IMR-90 (cell line): ENCODE measurements around the gene CYP39A1. TPM values are rescaled to one million over a fixed set of nuclear protein-coding genes. Genes with fewer than 3 reads are reported as not detected.

ENCODE experiments used
- ATAC-seq: fragments of 200-7000 bp; cut with Tn5 transposase; 2 replicates; pipeline ENCODE4 v1.9.1; 2020; ENCODE audit warnings: low read depth, mild to moderate bottlenecking, moderate library complexity
- BruUV-seq: library from RNA; stranded (reverse); fragments of 400-500 nt; replicated peaks from 2 replicates; lab custom pipeline; 2021; lab: Mats Ljungman, UMichigan
- CTCF ChIA-PET: fragments of 300-600 bp; formaldehyde crosslinking; extraction: SDS; loops from one replicate; lab custom pipeline; 2021; ENCODE audit warnings: antibody characterized with exemption; lab: Yijun Ruan, JAX
- POLR2A ChIA-PET: fragments of 300-600 bp; sonication (Branson Sonifier 250); formaldehyde crosslinking; loops from one replicate; lab custom pipeline; 2022; ENCODE audit warnings: antibody characterized with exemption; ENCODE audit not compliant: unreplicated experiment; lab: Charles Lee
- DNase-seq: peaks from one replicate; pipeline ENCODE4 v3.0.0; 2013
- H2AFZ ChIP-seq: replicated peaks from 2 replicates; pipeline ENCODE3; 2013; ENCODE audit warnings: low read length, mild to moderate bottlenecking; ENCODE audit not compliant: poor library complexity
- H2AK5ac ChIP-seq: 2 replicates; pipeline ENCODE4 v1.6.1; 2013; ENCODE audit warnings: low read depth, low read length, inconsistent platforms
- H2AK9ac ChIP-seq: replicated peaks from 2 replicates; pipeline ENCODE3; 2013; ENCODE audit warnings: mild to moderate bottlenecking, low read depth, low read length, moderate library complexity; ENCODE audit not compliant: poor library complexity
- H2BK120ac ChIP-seq: 2 replicates; pipeline ENCODE4 v1.6.1; 2013; ENCODE audit warnings: low read depth, low read length, inconsistent platforms
- H2BK15ac ChIP-seq: 3 replicates; pipeline ENCODE4 v1.6.1; 2013; ENCODE audit warnings: low read depth, low read length, inconsistent platforms
- H2BK20ac ChIP-seq: 2 replicates; pipeline ENCODE4 v1.6.1; 2013; ENCODE audit warnings: low read depth, mild to moderate bottlenecking, inconsistent platforms, low read length, moderate library complexity
- H2BK5ac ChIP-seq: 2 replicates; pipeline ENCODE4 v1.6.1; 2013; ENCODE audit warnings: mild to moderate bottlenecking, low read depth, low read length, inconsistent platforms; ENCODE audit not compliant: poor library complexity, severe bottlenecking
- H3K14ac ChIP-seq: replicated peaks from 2 replicates; pipeline ENCODE4 v1.6.1; 2013; ENCODE audit warnings: low read depth, low read length, inconsistent platforms
- H3K18ac ChIP-seq: 2 replicates; pipeline ENCODE4 v1.6.1; 2013; ENCODE audit warnings: low read depth, low read length, control low read depth
- H3K23ac ChIP-seq: 2 replicates; pipeline ENCODE4 v1.6.1; 2013; ENCODE audit warnings: low read depth, low read length, inconsistent platforms
- H3K27ac ChIP-seq: 2 replicates; pipeline ENCODE4 v1.5.1; 2013; ENCODE audit warnings: mild to moderate bottlenecking, control low read depth, low read length; ENCODE audit not compliant: insufficient read depth
- H3K27me3 ChIP-seq: 2 replicates; pipeline ENCODE4 v1.6.1; 2013; ENCODE audit warnings: low read length; ENCODE audit not compliant: control insufficient read depth, insufficient read depth
- H3K36me3 ChIP-seq: 2 replicates; pipeline ENCODE4 v1.6.1; 2013; ENCODE audit warnings: low read length, mixed read lengths; ENCODE audit not compliant: control insufficient read depth, insufficient read depth
- H3K4ac ChIP-seq: 2 replicates; pipeline ENCODE4 v1.6.1; 2013; ENCODE audit warnings: low read depth, low read length, inconsistent platforms
- H3K4me1 ChIP-seq: 2 replicates; pipeline ENCODE4 v1.6.1; 2013; ENCODE audit warnings: low read length, mixed read lengths; ENCODE audit not compliant: control insufficient read depth, insufficient read depth
- H3K4me2 ChIP-seq: 2 replicates; pipeline ENCODE4 v1.6.1; 2013; ENCODE audit warnings: low read depth, mild to moderate bottlenecking, control low read depth, low read length, moderate library complexity
- H3K4me3 ChIP-seq: 2 replicates; pipeline ENCODE4 v1.5.1; 2013; ENCODE audit warnings: low read depth, mild to moderate bottlenecking, control low read depth, low read length, moderate library complexity; ENCODE audit not compliant: insufficient read depth
- H3K56ac ChIP-seq: 2 replicates; pipeline ENCODE4 v1.6.1; 2013; ENCODE audit warnings: low read length, inconsistent platforms; ENCODE audit not compliant: insufficient read depth; ENCODE audit errors: extremely low read depth
- H3K79me1 ChIP-seq, 2 experiments: 2 replicates each; pipeline ENCODE4 v1.6.1; 2013; ENCODE audit warnings: low read length in 2 of 2, inconsistent platforms in 1 of 2, low read depth in 1 of 2
- H3K9ac ChIP-seq: 2 replicates; pipeline ENCODE4 v1.6.1; 2013; ENCODE audit warnings: low read depth, low read length, control low read depth
- H3K9me1 ChIP-seq: 2 replicates; pipeline ENCODE4 v1.6.1; 2013; ENCODE audit warnings: low read length, inconsistent platforms; ENCODE audit not compliant: insufficient read depth
- H3K9me3 ChIP-seq: 2 replicates; pipeline ENCODE4 v1.6.1; 2013; ENCODE audit warnings: low read length; ENCODE audit not compliant: control insufficient read depth, insufficient read depth
- H4K20me1 ChIP-seq: 2 replicates; pipeline ENCODE4 v1.6.1; 2013; ENCODE audit warnings: low read length, inconsistent platforms; ENCODE audit not compliant: insufficient read depth
- H4K5ac ChIP-seq: 2 replicates; pipeline ENCODE4 v1.6.1; 2013; ENCODE audit warnings: mild to moderate bottlenecking, low read depth, low read length, control low read depth
- H4K8ac ChIP-seq, 2 experiments: 2 replicates each; pipeline ENCODE4 v1.6.1; 2013; ENCODE audit warnings: low read depth in 2 of 2, low read length in 2 of 2, control low read depth in 1 of 2, inconsistent platforms in 1 of 2
- H4K91ac ChIP-seq: 2 replicates; pipeline ENCODE4 v1.6.1; 2013; ENCODE audit warnings: low read depth, low read length, inconsistent platforms; ENCODE audit not compliant: insufficient read depth
- CHD1 ChIP-seq: IDR thresholded peaks from 2 replicates; pipeline ENCODE4 v1.6.1; 2012; ENCODE audit warnings: low read depth, low read length, improper control_type of control experiment
- FOS ChIP-seq: fragments of 150-350 bp; IDR thresholded peaks from 2 replicates; pipeline ENCODE4 v1.6.1; 2016; ENCODE audit warnings: low read depth, low read length
- MAZ ChIP-seq: IDR thresholded peaks from 2 replicates; pipeline ENCODE4 v1.6.1; 2012; ENCODE audit warnings: low read depth, mild to moderate bottlenecking, low read length, improper control_type of control experiment, moderate library complexity, borderline replicate concordance
- MXI1 ChIP-seq: IDR thresholded peaks from 2 replicates; pipeline ENCODE4 v1.6.1; 2012; ENCODE audit warnings: low read depth, mild to moderate bottlenecking, low read length, moderate library complexity, borderline replicate concordance
- RAD21 ChIP-seq: IDR thresholded peaks from 2 replicates; pipeline ENCODE4 v1.6.1; 2012; ENCODE audit warnings: low read length, improper control_type of control experiment
- WGBS, 2 experiments: methylation state at CpG; one replicate each; pipeline versions ENCODE4 v1.1.5 to v1.1.7; 2013; ENCODE audit warnings: missing lambda C conversion rate in 2 of 2; ENCODE audit not compliant: insufficient read length in 1 of 2; ENCODE audit errors: extremely low coverage in 2 of 2; 5-methylcytosine and 5-hydroxymethylcytosine counted together
- dilution Hi-C: fragments of 300-500 bp; cut with HindIII; formaldehyde crosslinking; loops from one replicate; pipeline ENCODE4 v1.14.3; 2018; ENCODE audit warnings: low sequenced_read_pairs; ENCODE audit not compliant: unreplicated experiment
- in situ Hi-C: fragments of 300-500 bp; cut with MboI; formaldehyde crosslinking; loops from 3 replicates; pipeline ENCODE4 v1.14.3; 2019; ENCODE audit warnings: low sequenced_read_pairs, inconsistent platforms, mixed read lengths
- intact Hi-C: fragments of 100-400 bp; cut with micrococcal nuclease; formaldehyde crosslinking; loops from 2 replicates; pipeline ENCODE4 v1.10.0; 2022
- polyA plus RNA-seq, 3 experiments: library from polyadenylated mRNA; depleted of rRNA; stranded (reverse); fragments of >200 nt; gene quantifications; 2 replicates each; pipeline ENCODE4 v1.2.3, GENCODE V29; 2012; ENCODE audit warnings: low replicate concordance in 1 of 3
- total RNA-seq: library from RNA; depleted of rRNA; stranded (reverse); fragments of >200 nt; gene quantifications from 2 replicates; pipeline ENCODE4 v1.2.3, GENCODE V29; 2012
- TF ChIP-seq, protein P1 (sequence below): fragments of 150-350 bp; IDR thresholded peaks from 2 replicates; pipeline ENCODE4 v1.6.1; 2017; ENCODE audit warnings: mild to moderate bottlenecking, antibody characterized with exemption, low read length, low read depth
- TF ChIP-seq, protein P2 (sequence below): conservative IDR thresholded peaks from 2 replicates; pipeline ENCODE4 v1.5.1; 2012; ENCODE audit warnings: mild to moderate bottlenecking, low read depth, low read length, improper control_type of control experiment

CYP39A1 gene
- total and polyA plus RNA-seq, 2 of the 4 experiments (the other 2 are of a cell fraction), result 0.03 TPM; not detected in 1

DNA sequence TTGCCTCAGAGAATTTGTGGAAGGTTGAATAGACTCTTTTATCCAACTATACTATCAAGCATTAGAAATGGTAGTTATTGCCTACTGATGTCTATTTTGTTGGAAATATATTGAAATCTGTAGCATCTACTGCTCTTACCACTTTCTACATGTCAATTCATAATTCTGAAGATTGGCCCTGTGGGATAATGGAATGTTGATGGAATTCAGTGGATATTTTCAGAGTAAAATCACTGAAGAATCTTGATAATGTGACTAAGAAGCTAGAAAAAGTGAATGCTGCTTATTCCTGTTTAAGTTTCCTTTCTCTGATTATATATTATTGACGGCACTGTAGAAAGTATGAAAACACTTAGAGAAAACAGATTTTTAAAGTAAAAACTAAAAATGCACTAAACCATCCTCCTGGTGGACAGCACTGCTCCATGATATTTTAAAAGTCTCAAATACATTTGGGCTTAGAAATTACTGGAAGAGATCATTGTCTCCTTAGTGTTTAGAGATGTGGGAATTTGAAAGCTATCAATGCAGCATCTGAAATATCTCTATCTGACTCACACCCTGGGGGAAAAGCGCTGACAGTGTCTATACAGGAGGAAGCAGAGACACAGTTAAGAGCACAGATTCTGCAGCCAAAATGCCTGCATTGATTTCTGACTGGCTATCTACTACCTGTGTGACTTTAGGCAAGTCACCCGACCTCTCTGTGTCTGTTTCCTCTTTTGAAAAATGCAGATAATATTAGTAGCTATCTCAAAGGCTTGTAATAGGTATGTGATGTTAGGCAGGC, 123.5 kb downstream of the CYP39A1 start:
- CTCF ChIA-PET, result interaction anchor here (1.0 kb wide), 1 partner anchor 20 kb away, joined by 3 read pairs; no protein-coding TSS in a partner anchor
- Histone ChIP-seq H3K9me1 (no peaks in the 10 kb centered on the region), H3K27ac (no peak overlapping the region)

More for the DNA sequence above, 123.5 kb downstream of the CYP39A1 start:
- Histone ChIP-seq H3K14ac (no peak overlapping the region), H3K79me1 (no peaks in the 10 kb centered on the region), H3K9ac (no peak overlapping the region), H3K27me3 (no peaks in the 10 kb centered on the region), H2AK5ac (no peak overlapping the region), H3K56ac (no peak overlapping the region), H2BK20ac (no peak overlapping the region), H2AK9ac (no peak overlapping the region), H3K4ac (no peak overlapping the region), H2BK5ac (no peak overlapping the region), H3K4me1 (no peaks in the 10 kb centered on the region), H3K4me2 (no peak overlapping the region), H4K8ac (no peak overlapping the region), H4K91ac (no peak overlapping the region), H3K9me3 (no peaks in the 10 kb centered on the region), H2BK15ac (no peak overlapping the region), H2AFZ (no peak overlapping the region), H3K18ac (no peak overlapping the region), H2BK120ac (no peak overlapping the region), H4K20me1 (no peaks in the 10 kb centered on the region), H3K4me3 (no peak overlapping the region), H4K5ac (no peak overlapping the region), H3K36me3 (no peaks in the 10 kb centered on the region), H3K23ac (no peak overlapping the region)
- in situ Hi-C loops, result no loop called here
- intact Hi-C loops, result no loop called here
- ATAC-seq (no peak), DNase-seq (no peak)
- TF ChIP-seq, protein P1, sequence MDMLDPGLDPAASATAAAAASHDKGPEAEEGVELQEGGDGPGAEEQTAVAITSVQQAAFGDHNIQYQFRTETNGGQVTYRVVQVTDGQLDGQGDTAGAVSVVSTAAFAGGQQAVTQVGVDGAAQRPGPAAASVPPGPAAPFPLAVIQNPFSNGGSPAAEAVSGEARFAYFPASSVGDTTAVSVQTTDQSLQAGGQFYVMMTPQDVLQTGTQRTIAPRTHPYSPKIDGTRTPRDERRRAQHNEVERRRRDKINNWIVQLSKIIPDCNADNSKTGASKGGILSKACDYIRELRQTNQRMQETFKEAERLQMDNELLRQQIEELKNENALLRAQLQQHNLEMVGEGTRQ, result no peak
- TF ChIP-seq, protein P2, sequence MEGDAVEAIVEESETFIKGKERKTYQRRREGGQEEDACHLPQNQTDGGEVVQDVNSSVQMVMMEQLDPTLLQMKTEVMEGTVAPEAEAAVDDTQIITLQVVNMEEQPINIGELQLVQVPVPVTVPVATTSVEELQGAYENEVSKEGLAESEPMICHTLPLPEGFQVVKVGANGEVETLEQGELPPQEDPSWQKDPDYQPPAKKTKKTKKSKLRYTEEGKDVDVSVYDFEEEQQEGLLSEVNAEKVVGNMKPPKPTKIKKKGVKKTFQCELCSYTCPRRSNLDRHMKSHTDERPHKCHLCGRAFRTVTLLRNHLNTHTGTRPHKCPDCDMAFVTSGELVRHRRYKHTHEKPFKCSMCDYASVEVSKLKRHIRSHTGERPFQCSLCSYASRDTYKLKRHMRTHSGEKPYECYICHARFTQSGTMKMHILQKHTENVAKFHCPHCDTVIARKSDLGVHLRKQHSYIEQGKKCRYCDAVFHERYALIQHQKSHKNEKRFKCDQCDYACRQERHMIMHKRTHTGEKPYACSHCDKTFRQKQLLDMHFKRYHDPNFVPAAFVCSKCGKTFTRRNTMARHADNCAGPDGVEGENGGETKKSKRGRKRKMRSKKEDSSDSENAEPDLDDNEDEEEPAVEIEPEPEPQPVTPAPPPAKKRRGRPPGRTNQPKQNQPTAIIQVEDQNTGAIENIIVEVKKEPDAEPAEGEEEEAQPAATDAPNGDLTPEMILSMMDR, result no peak
- TF ChIP-seq CHD1 (no peak), MAZ (no peak), FOS (no peak), MXI1 (no peak), RAD21 (no peak)
- POLR2A ChIA-PET, result no interaction called here
- dilution Hi-C loops, result no loop called here
- WGBS, 2 experiments, result no CpG with 5 or more reads among the region's 3 CpGs
- BruUV-seq, result no TSS peak
